ENCODE measurements around the gene SPP1.
"Not testable (repeated sequence)": the region's sequence is repeated elsewhere in the genome, so short reads cannot be mapped to it uniquely, and the experiment has no call there.

SPP1 gene

DNA sequence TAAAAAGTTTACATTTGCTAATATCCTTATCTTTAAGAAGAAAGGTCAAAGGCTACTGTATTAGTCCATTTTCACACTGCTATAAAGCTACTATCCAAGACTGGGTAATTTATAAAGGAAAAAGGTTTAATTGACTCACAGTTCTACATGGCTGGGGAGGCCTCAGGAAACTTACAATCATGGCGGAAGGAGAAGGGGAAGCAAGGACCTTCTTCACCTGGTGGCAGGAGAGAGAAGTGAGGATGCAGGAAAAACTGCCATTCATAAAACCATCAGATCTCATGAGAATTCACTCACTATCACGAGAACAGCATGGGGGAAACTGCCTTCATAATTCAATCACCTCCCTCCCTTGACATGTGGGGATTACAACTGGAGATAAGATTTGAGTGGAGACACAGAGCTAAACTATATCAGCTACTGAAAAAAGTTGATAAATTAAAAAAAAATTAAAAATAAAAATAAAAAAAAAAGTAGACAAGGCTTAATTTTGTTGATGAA, 23.7 kb downstream of the SPP1 start:
- DNase-seq = not testable (repeated sequence)

DNA sequence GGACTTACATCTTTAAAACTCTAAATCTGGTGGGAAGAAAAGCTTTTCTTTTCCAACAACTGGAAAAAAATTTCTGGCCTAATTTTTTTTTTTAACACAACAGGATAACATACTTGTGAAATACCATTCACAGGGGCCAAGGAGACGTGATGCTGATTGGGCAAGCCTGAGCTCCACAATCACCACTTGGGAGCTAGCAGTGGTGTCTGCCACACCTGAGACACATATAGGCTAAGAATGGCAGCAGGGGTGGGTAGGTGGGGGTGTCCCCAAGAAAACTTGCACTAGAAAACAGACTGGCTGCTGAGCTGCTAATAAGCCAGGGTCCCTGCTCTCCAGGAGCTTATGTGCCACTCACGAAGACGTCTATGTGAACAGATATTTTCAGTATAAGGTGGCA, 26.4 kb downstream of the SPP1 start:
- no peak for DNase-seq

DNA sequence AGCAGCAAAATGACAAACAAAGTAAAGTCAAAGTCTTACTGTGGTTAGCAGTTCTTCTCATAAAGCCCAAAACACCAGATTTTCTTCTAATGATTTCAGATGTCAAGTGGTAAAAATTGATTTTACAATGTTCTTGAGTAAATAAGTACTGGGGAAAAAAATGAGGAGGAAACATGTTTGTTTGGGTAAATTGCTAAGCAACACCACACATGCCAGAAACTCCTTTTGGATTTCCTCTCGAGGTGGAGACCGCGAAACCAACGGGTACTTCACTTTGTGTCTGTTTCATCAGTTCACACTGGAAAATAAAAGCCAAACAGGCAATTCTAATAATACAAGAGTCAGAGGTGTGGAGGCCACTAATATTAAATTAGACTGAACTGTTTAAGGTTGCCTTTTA, 27.3 kb downstream of the SPP1 start:
- DNase-seq = no peak

DNA sequence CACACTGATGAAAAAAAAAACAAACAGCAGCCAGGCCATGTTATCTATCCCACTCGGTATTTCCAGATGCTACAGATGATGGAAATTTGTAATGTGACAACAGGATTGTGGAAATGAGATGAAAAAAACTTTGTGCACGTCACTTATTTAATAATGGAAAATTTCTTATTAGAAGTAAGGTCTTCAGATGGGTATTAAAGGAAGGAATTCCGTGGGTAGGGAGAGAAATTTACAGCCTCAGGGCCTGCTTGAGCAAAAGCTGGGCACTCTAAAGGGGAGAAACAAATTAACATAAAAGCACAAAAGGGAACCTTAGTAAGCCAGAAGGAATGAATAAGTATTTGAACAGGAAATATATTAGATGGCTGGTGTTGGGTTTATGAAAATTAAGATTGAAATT, 27.7 kb downstream of the SPP1 start:
- DNase-seq = no peak

DNA sequence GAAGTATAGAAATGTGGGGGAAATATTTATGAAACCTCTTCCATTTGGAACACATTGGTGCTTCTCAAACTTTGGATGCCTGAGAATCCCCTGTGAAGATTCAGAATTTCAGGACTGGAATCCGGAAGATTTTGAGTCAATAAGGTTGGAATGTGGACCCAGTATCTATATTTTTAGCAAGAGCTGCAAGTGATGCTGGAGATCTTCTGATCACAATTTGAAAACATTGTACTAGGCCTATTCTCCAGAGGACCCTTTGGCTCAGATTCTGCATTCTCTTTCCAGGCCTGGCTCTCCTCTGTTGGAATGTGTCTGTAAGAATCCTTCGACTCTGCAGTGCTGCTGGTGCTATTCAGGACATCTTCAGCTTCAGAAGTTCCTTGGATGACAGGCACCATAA, 29.6 kb downstream of the SPP1 start:
- no peak for DNase-seq

DNA sequence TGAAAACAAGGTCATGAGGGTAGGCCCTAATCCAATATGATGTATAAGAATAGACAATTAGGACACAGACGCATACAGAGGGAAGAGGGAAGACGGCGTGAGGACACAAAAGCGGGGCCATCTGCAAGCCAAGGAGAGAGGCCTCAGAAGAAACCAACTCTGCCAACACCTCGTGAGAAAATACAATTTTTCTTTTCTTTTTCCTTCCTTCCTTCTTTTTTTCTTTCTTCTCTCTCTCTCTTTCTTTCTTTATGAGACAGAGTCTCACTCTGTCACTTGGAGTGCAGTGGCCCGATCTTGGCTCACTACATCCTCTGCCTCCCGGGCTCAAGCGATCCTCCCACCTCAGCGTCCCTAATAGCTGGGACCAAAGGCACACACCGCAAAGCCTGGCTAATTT, 30.4 kb downstream of the SPP1 start:
- no peak for DNase-seq

DNA sequence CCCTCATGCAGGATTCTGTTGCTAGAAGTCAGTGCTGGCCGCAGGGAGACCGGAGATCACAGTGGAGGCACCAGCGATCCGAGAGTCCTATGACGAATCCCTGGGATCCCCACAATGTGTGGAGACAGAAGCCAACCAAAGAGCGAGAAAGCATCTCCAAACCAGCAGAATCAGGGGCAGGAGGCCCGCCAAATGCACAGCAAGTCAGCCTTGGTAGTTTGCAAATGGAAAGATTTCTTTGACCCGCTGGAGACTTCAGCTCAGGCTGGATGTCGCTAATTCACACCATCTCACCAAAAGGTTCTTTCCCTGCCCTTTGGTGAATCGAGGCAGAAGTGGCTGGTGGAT, 31.4 kb downstream of the SPP1 start:
- DNase-seq = no peak

DNA sequence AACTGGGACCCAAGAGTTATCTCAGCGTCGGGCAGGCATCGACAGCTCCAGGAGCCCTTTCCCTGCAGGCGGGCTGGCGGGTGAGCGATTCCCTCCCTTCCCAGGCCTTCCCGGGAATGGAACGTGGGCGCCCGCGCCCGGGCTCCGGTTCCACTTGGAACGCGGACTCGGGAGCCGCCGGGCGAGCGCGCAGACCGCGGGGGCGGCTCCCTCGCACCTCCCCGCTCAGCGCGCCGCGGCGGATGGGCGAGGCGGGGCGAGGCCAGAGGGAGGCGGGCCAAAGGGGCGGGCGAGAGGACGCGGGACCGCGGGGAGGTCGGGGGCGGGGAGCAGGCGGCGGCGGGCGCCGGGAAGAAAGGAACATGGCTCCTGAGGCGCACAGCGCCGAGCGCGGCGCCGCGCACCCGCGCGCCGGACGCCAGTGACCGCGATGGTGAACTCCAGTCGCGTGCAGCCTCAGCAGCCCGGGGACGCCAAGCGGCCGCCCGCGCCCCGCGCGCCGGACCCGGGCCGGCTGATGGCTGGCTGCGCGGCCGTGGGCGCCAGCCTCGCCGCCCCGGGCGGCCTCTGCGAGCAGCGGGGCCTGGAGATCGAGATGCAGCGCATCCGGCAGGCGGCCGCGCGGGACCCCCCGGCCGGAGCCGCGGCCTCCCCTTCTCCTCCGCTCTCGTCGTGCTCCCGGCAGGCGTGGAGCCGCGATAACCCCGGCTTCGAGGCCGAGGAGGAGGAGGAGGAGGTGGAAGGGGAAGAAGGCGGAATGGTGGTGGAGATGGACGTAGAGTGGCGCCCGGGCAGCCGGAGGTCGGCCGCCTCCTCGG, 32.0 kb downstream of the SPP1 start, which contains the start of gene PKD2:
Gene PKD2 (plus strand): TSS at position 332 of the 818 bp plus-strand sequence. CDS start 99 bp downstream, at position 431.
- peak; percentile 26 for DNase-seq

DNA sequence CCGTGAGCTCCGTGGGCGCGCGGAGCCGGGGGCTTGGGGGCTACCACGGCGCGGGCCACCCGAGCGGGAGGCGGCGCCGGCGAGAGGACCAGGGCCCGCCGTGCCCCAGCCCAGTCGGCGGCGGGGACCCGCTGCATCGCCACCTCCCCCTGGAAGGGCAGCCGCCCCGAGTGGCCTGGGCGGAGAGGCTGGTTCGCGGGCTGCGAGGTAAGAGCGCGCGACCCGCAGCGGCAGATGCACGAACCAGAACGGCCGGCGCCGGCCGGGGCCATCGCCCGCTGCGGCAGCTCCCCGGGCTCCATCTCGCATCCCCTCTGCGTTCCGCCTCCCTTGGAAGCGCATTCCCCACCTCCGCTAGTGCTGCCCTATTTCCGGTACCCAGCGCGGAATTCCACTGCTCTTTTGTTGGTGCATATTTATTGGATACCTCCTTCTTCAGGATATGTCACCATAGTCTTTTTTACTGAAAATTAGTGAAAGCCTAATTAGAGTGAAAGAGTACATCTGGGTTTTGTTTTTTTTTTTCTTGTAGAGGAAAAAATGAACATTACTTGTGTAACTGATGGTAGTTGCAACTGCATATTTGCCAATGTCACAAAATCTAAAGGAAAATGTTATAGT, 32.7 kb downstream of the SPP1 start:
- no peak for DNase-seq

DNA sequence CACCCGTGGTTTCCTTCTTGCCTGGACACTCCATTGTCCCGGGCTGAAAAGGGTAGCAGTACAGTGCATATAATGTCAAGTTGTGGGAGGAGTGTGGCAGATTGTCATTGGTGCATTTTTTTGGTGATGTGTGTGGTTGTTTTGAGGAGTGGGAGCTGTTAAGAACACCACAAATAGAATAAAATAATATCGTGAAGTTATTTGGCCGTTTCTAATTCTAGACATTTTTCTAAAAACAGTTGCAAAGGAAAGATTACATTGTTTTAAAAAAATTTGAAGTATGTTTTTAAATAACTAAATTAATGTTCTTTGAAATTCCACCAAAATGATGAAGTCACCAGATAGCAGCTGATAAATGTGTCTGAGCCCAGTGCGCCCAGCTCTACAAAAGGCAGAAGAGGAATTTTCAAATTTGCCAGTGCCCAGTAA, 33.2 kb downstream of the SPP1 start:
- no peak for DNase-seq

DNA sequence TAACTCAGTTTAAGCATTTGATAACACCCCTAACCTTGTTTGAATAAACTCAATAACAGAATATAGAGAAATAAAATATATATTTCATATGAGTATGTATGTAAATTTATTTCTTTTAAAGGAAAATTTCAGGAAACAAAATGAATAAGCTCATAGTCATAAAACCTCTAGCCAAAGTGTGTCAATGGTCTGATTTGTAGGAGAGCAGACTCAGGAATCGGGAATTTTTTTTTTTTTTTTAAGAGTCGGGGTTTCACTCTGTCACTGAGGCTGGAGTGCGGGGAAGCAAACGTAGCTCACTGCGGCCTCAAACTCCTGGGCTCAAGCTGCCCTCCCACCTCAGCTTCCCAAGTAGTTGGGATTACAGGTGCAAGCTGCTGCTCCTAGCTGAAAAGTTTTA, 34.4 kb downstream of the SPP1 start:
- no peak for DNase-seq

DNA sequence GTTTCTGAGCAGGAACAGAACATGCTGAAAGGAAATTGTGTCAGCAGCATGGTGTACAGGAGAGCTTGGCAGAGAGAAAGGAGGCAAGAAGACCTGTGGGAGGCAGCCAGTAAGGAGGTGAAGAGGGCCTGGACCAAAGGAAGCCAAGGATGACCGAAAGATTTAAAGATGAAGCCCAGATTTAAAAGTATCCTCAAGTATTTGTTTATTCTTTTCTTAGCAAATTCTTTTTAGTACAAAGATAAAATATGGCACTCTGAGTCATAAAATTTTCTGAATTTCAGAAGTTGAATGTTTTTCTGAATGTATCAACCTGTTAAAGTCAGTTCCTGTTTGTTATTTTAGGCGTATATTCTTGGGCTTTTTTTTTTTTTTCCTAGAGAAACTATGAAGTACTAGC, 35.5 kb downstream of the SPP1 start:
- DNase-seq = no peak

DNA sequence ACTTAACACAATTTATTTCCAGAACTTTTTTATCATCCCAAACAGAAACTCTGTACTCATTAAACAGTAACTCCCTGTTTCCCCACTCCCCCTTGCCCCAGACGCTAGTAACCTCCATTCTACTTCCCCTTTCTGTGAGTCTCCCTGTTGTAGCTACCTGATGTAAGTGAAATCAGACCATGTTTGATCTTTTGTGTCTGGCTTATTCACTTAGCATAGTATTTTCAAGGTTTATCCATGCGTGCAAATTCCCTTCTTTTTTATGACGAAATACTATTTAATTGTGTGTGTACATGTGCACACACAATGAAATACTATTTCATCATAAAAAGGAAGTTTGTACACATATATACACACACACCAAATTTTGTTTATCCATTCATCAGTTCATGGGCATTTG, 37.1 kb downstream of the SPP1 start:
- no peak for DNase-seq

DNA sequence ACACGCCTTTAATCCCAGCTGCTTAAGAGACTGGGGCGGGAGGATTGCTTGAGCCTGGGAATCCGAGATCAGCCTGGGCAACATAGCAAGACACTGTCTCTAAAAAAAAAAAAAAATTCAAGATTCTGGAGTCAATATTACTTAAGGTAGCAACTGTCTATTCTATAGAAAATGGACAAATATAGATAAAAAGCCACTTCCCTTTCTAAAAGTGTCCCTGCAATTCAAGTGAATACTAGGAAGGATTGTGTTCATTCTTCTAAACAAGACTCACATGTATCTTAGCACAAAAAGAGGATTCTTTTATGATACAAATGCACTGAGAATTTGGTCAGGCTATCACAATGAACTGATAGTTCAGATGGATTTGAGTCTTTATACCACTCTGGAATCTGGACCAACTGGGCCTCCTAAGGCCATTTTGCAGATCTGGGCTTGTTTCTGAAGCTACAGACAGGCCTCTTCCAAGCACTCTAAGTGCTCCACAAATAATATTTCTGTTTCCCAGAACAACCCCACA, 38.9 kb downstream of the SPP1 start:
- no peak for DNase-seq

DNA sequence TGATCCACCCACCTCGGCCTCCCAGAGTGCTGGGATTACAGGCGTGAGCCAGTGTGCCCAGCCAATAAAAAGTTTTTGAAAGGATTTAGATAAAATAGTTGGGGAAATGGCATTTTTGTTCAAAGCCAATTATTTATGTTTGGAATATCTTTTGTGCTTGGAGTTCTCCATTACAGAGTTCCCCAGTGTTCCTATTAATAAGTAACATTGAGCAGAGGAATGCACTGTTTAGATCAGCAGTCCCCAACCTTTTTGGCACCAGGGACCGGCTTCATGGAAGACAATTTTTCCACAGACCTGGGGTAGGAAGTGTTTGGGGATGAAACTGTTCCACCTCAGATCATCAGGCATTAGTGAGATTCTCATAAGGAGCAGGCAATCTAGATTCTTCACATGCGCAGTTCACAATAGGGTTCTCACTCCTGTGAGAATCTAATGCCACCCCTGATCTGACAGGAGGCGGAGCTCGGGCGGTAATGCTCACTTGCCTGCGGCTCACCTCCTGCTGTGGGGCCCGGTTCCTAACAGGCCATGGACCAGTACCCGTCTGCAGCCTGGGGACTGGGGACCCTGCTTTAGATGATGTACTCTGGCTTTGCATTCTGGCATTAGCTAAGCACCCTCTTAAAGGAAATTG, 40.3 kb downstream of the SPP1 start:
- DNase-seq = no peak

DNA sequence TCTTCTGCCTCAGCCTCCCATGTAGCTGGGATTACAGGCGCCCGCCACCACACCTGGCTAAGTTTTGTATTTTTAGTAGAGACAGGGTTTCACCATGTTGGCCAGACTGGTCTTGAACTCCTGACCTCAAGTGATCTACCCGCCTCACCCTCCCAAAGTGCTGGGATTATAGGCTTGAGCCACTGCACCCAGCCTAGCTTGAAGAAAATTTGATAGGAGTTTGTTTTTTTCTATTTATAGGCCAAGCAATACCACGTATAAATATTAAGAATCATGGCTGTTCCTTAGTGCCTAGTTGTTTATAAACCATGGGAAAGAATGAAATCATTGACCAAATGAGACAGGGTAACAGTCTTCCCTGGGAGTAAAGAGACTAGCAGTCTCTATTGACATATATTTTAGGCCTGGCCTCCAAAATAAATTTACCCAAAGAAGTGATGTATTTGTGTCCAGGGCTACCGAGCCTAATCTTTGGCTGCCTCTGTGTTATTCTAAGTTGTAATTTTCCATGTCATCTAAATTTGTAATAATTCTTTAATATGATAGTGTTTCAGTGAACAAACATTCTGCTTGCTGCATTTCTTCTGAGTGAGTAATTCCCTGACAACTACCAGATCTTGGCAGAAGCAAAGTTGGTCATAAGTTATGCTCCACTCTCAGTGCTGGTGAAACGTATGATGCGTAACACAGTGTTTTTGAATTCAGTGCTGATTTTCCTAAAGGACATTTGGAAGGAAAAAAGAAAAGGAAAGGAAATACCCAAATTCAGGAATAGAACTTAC, 42.2 kb downstream of the SPP1 start:
- DNase-seq = peak; percentile 14

DNA sequence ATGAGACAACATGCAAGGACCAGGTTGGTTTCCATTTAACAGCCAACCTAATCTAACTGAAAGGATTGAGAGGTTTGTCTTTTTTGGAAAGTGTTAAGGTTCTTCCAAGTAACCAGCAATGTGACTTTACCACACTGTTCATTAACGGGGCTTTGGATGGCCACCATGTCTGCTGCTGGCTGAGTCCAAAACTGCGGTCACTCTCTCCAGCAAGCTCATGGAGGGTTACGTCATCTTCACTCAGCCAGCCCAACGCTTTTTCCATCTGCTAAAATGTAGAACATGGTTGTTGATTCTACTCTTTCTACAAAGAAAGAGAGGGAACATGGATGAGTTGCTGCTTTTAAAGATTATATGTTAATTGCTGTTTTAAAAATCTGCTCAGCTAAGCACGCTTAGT, 43.0 kb downstream of the SPP1 start:
- DNase-seq = no peak

DNA sequence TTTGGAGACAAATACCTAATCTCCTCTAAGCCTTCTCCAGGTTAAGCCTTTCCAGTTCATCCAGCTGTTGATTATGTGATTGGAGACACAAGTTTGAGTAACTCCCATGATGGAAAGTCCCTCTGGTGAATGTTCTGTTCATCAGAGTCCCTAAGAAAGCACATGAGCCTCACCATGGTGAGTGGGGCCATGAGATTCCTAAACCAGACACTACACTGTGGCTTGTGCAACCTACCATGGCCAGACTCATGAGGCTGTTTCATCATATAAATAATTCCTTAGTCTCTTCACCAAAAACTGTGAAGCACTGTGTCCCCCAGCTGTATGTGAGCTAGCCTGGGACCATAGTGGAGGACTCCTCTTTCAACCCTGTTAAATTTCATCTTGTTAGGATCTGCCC, 46.3 kb downstream of the SPP1 start:
- no peak for DNase-seq

DNA sequence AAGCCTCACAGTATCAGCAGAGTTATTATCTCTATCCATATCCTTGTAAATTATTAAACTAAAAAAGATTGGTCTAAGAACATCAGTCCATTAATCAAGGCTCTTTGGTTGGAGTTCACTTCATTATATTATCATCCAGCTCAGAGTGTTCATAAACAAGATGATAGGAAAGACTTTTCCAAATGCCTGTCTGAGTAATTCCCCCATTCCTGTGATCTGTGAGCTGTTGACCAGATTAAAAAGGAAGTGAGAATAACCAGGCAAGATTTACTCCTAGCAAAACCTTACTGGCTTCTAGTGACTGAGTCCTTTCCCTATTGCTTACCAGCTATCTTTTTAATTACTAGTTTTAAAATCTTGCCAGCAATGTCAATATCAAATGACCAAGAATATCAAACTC, 46.8 kb downstream of the SPP1 start:
- no peak for DNase-seq

DNA sequence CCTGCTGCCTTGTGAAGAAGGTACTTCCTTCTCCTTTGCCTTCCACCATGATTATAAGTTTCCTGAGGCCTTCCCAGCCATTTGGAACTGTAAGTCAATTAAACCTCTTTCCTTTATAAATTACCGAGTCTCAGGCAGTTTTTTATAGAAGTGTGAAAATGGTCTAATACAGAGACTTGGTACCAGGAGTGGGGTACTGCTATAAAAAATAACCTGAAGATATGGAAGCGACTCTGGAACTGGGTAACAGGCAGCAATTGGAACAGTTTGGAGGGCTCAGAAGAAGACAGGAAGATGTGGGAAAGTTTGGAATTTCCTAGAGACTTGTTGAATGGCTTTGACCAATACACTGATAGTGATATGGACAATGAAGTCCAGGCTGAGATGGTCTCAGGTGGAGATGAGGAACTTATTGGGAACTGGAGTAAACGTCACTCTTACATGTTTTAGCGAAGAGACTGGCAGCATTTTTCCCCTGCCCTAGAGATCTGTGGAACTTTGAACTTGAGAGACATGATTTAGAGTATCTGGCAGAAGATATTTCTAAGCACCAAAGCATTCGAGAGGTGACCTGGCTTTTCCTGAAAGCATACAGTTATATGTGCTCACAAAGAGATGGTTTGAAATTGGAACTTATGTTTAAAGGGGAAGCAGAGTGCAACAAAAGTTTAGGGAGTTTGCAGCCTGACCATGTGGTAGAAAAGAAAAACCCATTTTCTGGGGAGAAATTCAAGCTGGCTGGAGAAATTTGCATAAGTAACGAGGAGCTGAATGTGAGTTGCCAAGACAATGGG, 50.6 kb downstream of the SPP1 start:
- not testable (repeated sequence) for DNase-seq

DNA sequence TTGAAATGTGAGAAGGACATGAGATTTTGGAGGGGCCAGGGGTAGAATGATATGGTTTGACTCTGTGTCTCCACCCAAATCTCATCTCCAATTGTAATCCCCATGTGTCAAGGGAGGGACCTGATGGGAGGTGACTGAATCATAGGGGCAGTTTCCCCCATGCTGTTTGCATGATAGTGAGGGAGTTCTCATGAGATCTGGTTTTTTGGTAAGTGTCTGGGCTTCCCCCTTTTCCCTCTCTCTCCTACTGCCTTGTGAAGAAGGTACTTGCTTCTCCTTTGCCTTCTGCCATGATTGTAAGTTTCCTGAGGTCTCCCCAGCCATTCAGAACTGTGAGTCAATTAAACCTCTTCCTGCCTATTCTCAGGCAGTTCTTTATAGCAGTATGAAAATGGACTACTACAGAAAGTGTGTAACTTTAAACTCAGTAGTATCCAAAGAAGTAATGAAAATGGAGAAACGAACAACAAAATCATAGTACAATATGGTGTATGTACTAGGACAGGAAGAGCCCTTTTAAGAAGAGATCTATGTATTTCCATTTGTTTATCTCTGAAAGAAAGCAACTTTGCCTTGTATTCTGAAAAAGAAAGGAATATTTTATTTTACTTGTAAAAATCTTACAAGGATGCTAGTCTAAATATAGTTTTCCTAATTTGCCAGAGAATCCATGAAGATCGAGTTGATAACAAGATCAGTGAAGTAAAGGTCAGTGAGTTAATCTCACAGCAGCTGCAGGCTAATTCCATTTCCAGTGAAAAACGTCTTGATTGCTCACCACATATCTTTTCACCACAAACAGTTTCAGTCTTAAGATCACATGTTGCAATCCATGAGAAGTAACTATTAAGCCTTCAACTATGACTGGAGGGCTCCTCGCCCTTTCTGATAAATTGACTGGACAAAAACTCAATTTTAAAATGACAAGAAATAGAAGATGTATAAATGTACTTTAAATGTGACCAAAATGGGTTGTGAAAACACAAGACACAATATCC, 52.4 kb downstream of the SPP1 start:
- DNase-seq = no peak
